HL-60 (cell line): Measurements from ENCODE around the gene PNMT.

Experiments used
- DNase-seq, 2 experiments: peaks; one replicate each; pipeline ENCODE4 v3.0.0-alpha.2; 2010 to 2020; ENCODE audit warnings: low read depth in 1 of 2, low spot score in 1 of 2
- H3K27ac ChIP-seq: fragments of 250-450 bp; sonication (Bioruptor Pico); replicated peaks from 2 replicates; pipeline ENCODE4 v1.5.1; 2020; ENCODE audit warnings: mild to moderate bottlenecking, moderate library complexity
- H3K27me3 ChIP-seq: fragments of 250-450 bp; sonication (Bioruptor Pico); 2 replicates; pipeline ENCODE4 v1.5.1; 2021; ENCODE audit warnings: mild to moderate bottlenecking, moderate library complexity; ENCODE audit not compliant: insufficient read depth, poor library complexity, severe bottlenecking
- H3K4me3 ChIP-seq: replicated peaks from 2 replicates; pipeline ENCODE4 v1.5.1; 2011; ENCODE audit warnings: mild to moderate bottlenecking, control low read depth, low read length; ENCODE audit not compliant: insufficient read depth
- CTCF ChIP-seq: IDR thresholded peaks from one replicate; pipeline ENCODE4 v1.5.1; 2011; ENCODE audit warnings: low read length, control low read depth, inconsistent platforms; ENCODE audit not compliant: insufficient read depth
- GABPA ChIP-seq: IDR thresholded peaks from 2 replicates; pipeline ENCODE4 v1.6.1; 2012; ENCODE audit warnings: low read depth
- POLR2AphosphoS5 ChIP-seq: IDR thresholded peaks from 2 replicates; pipeline ENCODE4 v1.6.1; 2012; ENCODE audit warnings: low read depth
- REST ChIP-seq: IDR thresholded peaks from 2 replicates; pipeline ENCODE4 v1.6.1; 2012; ENCODE audit warnings: low read depth; ENCODE audit not compliant: insufficient replicate concordance
- SPI1 ChIP-seq: IDR thresholded peaks from 2 replicates; pipeline ENCODE4 v1.6.1; 2012; ENCODE audit warnings: low read depth, mild to moderate bottlenecking, borderline replicate concordance

PNMT gene

GRCh38 chr17:39700148-39700987 lies 32.1 kb downstream of the PNMT start:
- H3K27me3 ChIP-seq: peaks cover 17% of the 10 kb centered on the region
- TF ChIP-seq SPI1: no peak
- TF ChIP-seq REST: no peak
- no peak for TF ChIP-seq POLR2AphosphoS5
- no peak for DNase-seq
- H3K27ac ChIP-seq: no peak overlapping the region
- no peak overlapping the region for H3K4me3 ChIP-seq

- TF ChIP-seq CTCF: no peak
- no peak for TF ChIP-seq SPI1
- TF ChIP-seq GABPA: no peak
- TF ChIP-seq REST: no peak
- no peak for TF ChIP-seq POLR2AphosphoS5
- Histone ChIP-seq H3K27ac (no peak overlapping the region), H3K27me3 (peaks cover 17% of the 10 kb centered on the region), H3K4me3 (no peak overlapping the region)
- no peak for DNase-seq
These were observed 32.9 kb downstream of the PNMT start for GRCh38 chr17:39701012-39701783.

GRCh38 chr17:39701784-39702422 lies 33.6 kb downstream of the PNMT start:
- no peak overlapping the region for H3K27ac ChIP-seq
- DNase-seq: no peak
- H3K4me3 ChIP-seq: no peak overlapping the region
- no peak for TF ChIP-seq POLR2AphosphoS5
- no peak for TF ChIP-seq REST
- TF ChIP-seq SPI1: no peak
- no peak for TF ChIP-seq GABPA
- TF ChIP-seq CTCF: no peak
- H3K27me3 ChIP-seq: peaks cover 17% of the 10 kb centered on the region
